ENCODE results near the gene PIK3CB. TPM values are rescaled to one million over a fixed set of nuclear protein-coding genes. Genes with fewer than 3 reads are reported as not detected.

PIK3CB gene
- total RNA-seq, 1 donor from 2014 or later = 17.6 TPM

Other genes with a start within 250 kb of the PIK3CB start
- 3.7 and 4.8 TPM in 2 replicates for gene CEP70, start 240.7 kb downstream of the PIK3CB start, total RNA-seq
- gene FAIM, start 226.2 kb downstream of the PIK3CB start, total RNA-seq = 1.7 and 2.4 TPM in 2 replicates
- not detected in 2 replicates for gene FOXL2, start 112.2 kb upstream of the PIK3CB start, total RNA-seq
- gene FOXL2NB, start 112.3 kb upstream of the PIK3CB start, total RNA-seq = not detected in 2 replicates
- not detected in 2 replicates for gene PRR23A, start 171.3 kb upstream of the PIK3CB start, total RNA-seq
- not detected in 2 replicates for gene PRR23B, start 186.0 kb upstream of the PIK3CB start, total RNA-seq
- gene PRR23C, start 210.0 kb upstream of the PIK3CB start, total RNA-seq = not detected in 2 replicates